HEK293T (cell line): ENCODE data around the gene SEC11A.

Experiments
- ARNT ChIP-seq: fragments of 450-650 bp; IDR thresholded peaks from 2 replicates; pipeline ENCODE4 v1.6.1; 2017; ENCODE audit warnings: mild to moderate bottlenecking
- CTBP1 ChIP-seq: fragments of 450-650 bp; IDR thresholded peaks from 2 replicates; pipeline ENCODE4 v1.6.1; 2016; ENCODE audit warnings: borderline replicate concordance
- FOXK2 ChIP-seq: fragments of 450-650 bp; IDR thresholded peaks from 2 replicates; pipeline ENCODE4 v1.6.1; 2016; ENCODE audit warnings: mild to moderate bottlenecking
- SUZ12 ChIP-seq: fragments of 450-650 bp; IDR thresholded peaks from 2 replicates; pipeline ENCODE4 v1.6.1; 2016; ENCODE audit warnings: mild to moderate bottlenecking

DNA sequence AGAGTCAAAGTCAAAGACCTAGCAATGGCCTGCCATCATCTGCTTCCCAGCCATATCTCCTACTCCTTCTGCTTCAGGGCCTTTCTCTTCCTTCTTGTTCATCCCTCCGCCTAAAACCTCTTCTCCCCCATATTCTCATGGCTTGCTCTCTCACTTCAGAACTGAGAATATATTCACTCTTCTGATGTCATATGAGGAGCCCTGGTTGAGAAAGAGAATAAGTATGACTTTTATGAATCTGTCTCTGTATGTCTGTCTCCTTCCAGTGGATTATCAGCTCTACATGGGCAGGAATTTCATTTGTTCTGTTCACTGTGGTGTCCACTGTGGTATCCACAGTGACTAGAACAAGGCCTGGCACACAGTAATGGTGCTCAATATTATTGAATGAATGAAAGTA is 44.3 kb upstream of the SEC11A start:
- TF ChIP-seq CTBP1 (no peak), ARNT (no peak), SUZ12 (no peak), FOXK2 (no peak)
